NCI-H524 (cell line): Measurements from ENCODE around the gene SNCA.

Source experiments
- DNase-seq, 2 experiments: peaks; one replicate each; lab custom pipeline; 2025; lab: John Stamatoyannopoulos, UW

The SNCA gene

DNA sequence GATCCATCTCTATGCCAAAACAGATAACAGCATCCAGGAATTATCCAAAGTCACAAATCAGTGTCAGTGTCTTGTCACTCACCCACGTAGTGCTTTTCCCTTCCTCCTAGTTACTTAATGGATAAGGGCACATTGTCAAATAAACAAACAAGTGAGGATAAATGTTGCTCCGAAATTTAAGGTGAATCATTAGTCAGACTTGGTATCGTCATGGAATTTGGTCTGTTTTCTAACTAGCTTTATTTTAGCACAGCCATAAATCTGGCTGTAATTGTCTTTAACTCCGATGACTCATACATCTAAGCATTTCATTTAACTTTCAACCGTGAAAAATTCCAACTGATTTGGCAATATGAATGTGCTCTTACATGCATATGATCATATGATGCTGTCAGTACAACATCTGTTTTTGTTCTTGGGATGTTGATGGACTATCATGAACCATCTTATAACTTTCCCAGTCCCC is 83.3 kb downstream of the SNCA start:
- no peak for DNase-seq

DNA sequence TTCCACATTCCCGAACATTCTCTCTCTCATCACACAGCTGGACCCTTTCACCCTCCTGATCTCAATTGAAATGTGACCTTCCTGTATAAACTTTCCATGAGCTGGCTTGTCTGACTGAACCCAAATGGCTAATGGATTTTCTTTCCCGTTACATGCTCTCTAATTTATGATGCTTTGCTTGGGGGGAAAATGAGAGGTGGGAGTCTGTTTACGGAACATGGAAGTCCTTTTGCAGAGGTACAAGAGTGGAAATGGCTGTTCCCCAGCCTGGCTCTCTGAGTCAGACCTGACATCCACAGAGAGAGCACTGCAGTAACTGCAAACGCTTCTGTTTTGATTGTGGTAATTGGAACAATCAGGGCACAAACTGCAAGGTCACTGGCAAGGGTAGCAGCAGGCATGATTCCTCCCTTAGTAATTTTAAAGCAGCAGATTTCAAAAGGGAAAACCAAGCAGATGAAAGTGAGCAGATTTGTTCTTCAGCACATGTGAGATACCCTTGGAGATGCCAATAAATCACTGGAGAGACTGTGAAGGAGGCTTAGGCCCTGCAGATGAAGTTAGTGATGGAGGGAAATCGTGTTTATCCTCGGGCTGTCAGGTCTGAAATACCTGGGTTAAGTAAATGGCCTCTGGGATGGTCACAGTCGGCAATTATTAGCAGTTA is 83.9 kb downstream of the SNCA start:
- no peak for DNase-seq

DNA sequence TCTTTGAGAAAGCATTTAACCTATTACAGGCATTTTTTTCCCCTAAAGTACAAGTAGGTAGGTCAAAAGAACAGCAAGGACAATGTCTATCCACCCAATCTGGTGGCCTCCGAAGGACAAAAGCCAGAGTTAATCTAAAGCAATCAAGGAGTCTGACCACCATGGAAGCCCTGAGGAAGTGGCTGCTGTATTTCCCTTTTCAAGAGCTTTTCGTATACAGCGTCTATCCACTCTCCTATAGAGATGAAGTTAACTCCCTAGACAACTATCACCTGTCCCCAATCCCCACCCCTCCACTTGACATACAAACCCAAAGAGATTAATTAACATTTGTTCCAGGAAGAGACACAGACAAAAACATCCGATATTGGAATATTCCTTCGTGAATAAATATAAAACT is 85.5 kb downstream of the SNCA start:
- DNase-seq, result no peak

DNA sequence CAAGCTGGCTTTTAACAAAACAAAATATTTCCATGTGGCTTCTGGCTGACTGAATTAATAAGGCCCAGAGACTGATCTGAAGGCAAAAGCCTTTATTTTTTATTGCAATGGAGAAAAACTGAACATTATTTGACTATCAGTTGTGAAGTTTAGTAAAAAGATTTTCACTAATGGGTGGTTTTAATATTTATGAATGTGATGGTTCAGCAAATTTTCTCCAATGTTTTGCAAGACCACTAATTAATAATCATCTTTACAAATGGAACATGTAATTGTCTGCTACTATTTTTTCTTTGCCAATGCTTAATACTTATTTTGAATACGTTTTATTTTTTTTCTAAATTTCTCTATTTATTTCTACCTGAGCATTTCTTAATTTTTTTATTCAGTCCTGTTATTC is 90.6 kb downstream of the SNCA start:
- DNase-seq, result no peak

DNA sequence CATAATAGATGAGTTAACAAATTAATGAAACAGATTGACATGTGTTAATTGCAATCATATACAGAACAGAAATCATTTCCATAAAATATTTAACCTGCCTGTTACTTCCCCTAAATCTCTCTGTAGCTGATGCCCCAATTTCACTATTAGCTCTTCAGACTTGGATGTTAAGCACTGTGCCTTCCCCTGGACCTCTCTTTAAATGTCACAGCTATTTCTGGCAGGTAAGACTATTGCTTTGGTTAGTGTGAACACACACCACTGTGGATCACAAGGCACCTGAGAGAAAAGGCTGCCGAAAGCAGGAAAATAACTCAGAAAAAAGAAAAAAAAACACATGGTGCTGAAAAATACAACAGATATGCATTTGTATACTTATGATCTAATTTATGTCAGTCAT is 91.3 kb downstream of the SNCA start:
- DNase-seq, result no peak

DNA sequence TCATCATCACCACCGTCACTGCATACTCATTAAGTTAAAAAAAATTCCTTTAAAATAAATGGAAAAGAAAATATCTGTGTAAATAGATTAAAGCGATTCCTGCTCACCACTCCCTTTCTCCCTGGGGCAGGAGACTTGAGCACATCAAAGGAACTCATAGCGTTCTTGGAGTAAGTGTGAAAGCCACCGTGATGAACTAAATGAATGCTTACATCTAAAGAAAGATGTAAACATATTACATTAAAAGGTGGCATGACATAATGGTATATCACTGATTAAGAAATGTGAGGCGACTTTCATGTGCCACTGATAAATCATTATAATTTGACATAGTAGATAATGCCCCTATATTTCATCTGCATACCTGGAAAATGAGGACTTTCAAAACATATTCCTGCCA is 92.0 kb downstream of the SNCA start:
- DNase-seq, result no peak

DNA sequence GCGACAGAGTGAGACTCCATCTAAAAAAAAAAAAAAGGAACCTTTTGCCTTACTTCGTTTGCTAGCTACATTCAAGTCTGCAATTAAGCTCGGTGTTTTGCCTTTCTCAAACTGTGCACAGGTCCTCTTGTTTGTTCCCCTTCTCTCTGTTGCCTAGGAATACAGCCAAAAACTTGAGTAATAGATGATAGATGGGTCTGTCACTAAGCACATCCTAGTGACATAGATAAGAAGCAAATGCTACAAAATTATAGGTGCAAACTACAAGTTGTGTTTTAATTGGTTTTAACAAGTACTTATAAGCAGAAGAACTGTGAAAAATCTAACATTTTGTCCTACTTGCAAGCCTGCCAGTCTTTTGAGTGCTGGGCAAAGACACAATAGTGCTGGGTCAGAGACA is 95.2 kb downstream of the SNCA start:
- no peak for DNase-seq

DNA sequence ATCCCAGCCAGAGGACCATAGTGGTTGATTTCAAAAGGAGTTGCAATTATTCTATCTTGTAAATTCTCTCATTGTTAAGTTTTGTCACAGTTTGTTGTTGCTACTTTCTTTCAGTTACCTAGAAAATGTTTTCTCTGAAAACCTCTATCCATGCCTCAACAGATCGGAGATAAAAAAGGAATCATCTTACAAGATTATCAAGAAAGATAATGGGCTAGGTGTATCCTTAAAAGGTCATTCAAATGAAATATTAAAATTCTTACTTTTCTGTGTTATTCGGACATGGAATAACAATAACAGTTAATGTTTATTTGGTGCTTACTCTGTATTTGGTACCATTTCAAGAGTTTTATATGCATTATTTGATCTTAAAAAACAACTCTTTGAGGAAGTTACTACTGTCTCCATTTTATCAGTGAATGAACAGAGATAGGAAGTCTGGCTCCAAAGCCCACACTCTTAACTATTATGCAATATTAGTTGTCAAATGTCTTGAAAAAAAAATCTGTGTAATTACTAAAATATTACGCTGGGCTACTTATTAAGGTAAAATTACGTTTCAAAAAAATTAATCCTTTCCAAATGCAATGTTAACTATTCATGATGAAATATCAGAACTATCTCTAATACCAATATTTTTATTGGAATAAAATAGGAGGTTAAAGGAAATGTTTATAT is 97.5 kb downstream of the SNCA start:
- DNase-seq, result no peak

DNA sequence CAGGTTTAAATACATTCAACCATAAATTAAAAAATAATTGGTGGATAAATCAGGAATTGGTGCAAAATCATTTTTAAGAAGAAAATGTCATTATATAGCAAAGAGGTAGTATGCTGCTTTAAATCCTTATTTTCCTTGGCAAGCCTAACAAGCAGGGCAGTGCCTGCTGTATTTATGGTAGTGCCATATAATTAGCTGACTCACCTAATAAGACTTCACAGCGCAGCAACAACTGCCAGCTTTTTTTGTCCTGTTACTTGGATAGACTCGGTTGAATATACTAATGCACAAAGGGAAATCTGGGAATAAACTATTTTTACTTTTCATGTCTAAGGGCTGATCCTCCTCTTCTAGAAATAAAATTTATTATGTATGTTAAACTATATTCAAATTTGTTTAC is 99.1 kb downstream of the SNCA start:
- no peak for DNase-seq

DNA sequence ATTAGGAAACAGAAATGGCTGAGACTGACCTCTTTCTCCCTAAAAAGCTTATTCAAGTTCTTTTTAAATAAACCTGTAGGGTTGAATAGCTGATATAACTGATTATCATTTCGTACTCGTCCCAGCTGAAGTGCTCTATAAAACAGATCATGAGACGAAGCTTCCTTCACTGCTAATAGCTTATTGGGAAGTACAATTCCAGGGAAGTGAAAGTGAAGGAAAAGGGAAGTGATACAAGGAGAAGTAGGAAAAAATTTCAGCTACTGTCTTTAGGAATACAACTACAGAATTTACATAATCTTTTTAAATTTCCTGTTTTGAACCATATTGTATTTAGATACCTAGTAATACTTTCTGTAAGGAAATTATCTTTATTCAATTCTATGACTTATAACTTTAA is 103.0 kb downstream of the SNCA start:
- no peak for DNase-seq

DNA sequence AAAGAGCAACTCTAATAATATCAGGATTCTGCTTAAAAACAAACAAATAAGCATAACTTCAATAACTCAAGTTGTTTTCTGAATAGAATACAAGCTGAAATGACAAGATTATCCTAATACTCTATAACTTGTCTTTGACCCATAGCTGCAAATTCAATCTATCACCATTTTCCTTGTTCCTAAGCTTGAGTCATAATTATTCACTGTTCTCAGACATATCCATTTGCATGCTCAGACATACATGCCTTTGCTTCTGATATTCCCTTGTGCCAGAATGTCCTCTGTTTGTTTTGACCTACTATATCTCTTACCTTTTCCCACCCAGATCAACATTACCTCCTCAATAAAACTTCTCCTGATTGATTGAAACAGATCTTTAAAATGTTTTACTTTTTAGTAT is 109.7 kb downstream of the SNCA start:
- DNase-seq, result no peak

DNA sequence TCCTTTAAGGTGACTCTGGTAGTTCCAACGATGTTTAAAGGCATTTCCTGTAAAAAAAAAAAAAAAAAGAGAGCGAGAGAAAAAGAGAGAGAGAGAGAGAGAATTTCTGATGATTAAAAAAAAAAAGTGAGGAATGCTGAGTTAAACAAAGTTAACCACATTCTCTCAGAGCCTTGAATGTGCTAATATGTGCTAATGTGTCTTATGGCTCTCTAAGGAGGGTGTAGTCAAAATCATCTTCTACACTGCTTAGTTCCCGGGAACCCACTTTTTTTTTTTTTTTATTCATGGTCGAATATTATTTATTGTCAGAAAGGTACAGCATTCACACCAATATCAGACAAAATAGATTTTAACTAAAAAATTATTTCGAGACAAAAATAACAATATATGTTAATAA is 111.7 kb downstream of the SNCA start:
- no peak for DNase-seq

DNA sequence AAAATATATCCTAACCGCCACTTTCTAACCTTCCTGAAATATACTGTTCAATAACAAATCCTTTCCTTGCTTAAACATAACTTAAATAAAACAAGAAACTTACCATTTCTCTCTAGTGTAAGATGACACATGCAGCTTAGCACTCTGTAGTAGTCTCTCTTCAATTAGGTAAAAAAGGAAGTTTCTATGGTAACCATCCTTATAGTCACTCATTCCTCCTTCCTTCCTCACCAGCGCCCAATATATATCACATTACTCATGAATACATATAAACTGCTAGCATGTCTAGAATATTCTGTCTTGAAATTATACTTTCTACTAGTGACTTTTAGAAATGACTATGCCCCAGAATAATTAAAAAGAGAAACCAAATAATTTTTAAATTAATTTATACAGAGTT is 112.2 kb downstream of the SNCA start:
- no peak for DNase-seq

DNA sequence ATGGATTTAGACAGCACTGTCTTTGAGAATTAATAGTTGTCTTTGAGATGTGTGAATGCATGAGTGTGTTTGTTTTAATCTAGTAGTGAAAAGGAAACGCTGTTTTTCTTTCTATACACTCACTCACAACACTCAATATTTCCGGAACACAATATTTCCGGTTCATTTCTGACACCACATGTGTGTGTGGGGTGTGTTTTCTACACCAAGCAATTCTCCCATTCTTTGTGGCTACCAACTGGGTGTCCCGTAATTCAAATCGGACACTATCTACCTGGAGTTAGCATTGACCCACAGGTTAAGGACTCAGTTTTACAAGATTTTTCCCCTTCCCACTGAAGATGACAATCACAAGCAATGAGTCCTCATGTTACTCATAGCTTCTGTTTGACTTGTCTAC is 113.9 kb downstream of the SNCA start:
- DNase-seq, result no peak

DNA sequence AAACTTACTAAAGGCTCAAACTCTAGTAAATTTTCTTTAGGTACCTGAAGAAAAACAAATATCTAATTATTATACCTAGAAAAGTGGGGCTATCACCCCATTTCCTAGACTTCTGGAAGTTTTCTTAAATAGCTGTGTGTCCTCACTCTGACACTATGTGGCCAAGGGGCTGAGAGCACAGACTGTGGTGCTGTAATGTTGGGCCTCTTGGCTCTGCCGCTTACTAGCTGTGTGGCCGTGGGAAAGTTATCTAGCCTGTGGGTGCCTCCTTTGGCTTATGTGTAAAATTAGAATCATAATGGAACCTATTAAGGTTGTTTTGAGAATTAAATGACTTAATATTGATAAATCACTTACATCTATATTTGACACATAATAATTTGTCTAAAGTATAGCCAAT is 114.4 kb downstream of the SNCA start:
- DNase-seq, result no peak

DNA sequence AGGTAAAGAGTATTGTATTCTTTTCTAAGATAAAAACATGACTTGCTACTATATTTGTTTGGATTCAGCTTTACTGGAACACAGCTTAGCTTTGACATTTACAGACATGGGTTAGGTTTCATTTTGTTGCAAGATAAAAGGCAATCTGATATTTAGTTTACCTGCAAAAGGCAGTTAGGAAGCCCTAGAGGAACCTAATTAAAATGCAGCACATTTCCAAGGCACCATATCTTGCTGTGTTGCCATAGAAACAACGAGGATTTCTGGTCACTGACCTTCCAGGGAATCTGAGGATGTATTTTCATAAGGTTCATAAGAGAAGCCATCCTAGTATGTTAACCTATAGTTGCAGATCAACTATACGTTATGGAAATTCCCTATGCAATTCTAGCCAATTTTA is 116.0 kb downstream of the SNCA start:
- DNase-seq, result no peak

DNA sequence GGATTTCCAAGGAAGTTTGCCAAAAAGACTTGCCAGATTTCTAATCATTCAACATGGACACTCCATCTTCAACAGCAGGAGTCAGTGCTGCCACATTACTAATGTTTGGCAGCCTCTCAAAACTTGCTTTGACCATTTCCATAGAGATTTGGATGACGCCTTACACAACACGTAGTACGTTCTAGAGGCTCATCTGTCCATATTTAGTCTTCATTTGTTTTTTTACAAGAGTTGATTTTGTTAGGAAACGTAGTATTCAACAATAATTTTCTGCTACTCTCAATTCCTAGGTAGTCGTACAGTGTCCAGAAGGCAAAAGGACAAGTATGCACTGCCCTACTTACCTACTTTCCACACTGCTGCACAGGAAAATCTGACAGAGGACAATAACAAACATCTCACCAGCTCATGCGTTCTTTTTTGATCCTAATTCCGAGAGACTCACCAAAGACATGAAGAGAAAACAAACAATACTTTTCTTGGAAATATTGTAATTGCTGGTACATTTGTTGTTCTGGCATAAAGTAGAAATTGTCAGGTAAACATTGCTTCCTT is 117.3 kb downstream of the SNCA start:
- DNase-seq, result no peak

DNA sequence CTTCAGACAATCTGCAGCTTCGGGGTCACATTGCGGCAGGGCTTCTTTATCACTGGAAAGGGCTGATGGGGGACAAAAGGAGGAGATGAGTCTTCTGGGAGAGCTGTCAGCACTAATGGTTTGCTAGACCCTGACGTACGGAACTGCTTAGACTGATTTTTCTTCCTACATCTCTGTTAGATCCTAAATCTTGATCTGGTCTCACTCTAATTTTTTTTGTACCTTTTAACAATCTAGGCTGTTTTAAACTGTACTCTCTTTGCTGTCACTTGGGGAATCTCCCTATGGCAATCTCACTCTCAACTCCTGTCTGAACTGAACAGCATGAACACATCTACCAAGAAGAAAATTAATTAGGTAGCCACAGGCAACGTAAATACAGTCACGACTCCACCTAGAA is 120.1 kb downstream of the SNCA start:
- DNase-seq, result no peak

DNA sequence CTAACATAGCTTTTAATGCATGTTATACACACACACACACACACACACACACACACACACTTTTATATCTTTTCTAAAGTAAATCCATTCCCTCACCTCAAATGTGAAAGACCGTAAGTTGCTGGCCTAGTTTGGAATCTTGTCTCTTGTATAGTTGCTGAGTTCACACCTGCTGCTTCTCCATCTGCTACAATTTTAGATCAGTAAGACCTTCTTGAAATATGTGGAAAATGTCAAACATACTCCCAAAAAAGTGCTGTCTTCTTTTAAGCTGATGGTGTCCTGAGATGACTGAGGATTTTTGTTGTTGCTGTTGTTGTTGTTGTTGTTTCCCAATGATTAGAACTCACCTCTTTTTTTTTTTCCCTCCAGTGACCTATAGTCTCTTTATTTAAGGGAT is 121.3 kb downstream of the SNCA start:
- no peak for DNase-seq

DNA sequence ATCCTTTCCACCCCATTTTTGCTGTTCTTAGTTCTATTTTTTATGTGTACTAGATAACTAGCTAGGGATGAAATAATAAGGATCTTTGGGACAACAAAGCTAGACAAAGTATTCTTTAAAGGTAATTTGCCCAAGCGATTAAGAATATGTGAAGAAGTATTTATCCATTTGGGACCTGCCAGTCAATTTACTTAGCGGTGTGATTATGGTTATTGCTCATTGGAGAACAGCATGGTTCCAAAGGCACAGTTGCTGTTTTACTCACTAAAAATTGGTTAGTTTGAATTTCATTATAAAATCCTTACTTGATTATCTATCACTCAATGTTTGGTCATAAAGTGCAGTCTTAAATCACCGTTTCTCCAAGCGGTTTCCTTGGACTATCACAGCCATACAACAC is 124.1 kb downstream of the SNCA start:
- no peak for DNase-seq

DNA sequence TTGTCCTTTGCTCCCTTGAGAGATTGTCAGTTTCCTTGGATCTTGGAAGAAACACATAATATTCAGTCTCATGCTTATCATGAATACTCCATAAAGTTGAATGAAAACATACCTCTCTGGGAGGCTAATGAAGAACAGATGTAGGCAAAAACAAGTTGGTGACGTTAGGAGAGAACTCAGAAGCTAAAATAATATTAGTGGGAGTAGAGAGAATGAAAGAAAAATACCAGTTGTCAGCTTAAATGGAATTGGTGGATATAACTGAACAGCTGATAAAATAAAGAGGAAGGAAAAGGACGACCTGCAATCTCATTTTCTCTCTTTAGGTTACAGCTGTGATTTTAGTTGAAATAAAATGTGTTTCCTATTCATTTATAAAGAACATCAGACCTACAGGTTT is 124.8 kb downstream of the SNCA start:
- no peak for DNase-seq

DNA sequence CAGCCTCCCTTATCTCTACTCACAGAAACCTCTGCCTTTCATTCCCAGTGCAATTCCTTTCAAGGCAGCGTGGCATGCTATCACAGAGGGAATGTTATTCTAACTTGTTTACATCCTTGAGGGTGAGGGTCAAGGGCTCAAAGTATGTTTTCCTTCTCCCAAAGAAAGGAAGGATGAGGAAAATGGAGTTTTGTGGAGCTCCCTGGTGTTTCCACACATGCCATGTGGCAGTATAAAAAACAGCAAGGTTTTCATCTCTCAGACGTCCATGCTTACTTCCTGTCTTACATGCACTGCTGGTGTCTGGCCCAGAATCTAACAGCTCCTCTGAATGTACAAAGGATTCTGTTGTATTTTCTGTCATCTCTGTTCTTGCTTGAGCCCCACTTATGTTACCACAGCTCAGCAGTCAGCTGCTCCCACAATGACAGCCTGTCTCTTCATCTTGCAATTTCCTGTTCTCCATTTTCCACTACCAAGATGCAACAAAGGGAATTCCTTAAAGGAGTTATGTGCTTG is 128.0 kb downstream of the SNCA start:
- DNase-seq, result no peak

DNA sequence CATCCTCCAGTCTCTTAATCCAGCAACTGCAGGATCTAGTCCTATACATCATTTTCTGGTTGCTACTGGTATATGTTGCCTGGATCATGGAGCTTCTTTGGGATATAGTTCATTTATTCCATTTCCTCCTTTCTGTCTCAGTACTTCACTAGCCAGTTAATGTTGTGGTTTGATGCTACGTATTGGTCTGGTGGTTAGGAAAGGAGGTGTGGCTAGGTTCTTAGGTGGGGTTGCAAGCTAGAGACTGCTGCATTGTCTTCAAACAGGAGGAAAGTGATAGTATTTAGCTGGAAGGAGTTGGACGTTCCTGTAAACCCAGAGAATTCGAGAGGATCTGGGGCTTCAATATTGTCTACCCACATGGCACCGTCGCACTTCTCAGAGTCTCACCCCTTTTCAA is 129.5 kb downstream of the SNCA start:
- DNase-seq, result no peak
